Measurements from ENCODE around the gene NOL11. TPM values are rescaled to one million over a fixed set of nuclear protein-coding genes. Genes with fewer than 3 reads are reported as not detected.
"Not testable (repeated sequence)": the region's sequence is repeated elsewhere in the genome, so short reads cannot be mapped to it uniquely, and the experiment has no call there.

The NOL11 gene
- total RNA-seq, 2 experiments from 2014 or later = 109 to 110 TPM

- Mint-ChIP-seq H3K4me1 (no peaks in the 10 kb centered on the region), H3K27ac (no peak overlapping the region), H3K9me3 (no peaks in the 10 kb centered on the region), H3K4me3 (no peak overlapping the region), H3K27me3 (no peaks in the 10 kb centered on the region), H3K36me3 (peaks cover 8% of the 10 kb centered on the region)
- DNase-seq = no peak
Measured at GRCh38 chr17:67696347-67696746, 21.4 kb upstream of the NOL11 start.

GRCh38 chr17:67696853-67697498, 20.8 kb upstream of the NOL11 start:
- H3K27me3 Mint-ChIP-seq = no peaks in the 10 kb centered on the region

GRCh38 chr17:67700037-67700724, 17.6 kb upstream of the NOL11 start:
- Mint-ChIP-seq H3K36me3 (peaks cover 2% of the 10 kb centered on the region), H3K4me1 (no peaks in the 10 kb centered on the region), H3K27ac (no peak overlapping the region), H3K27me3 (no peaks in the 10 kb centered on the region), H3K9me3 (no peaks in the 10 kb centered on the region), H3K4me3 (no peak overlapping the region)
- DNase-seq = no peak

More at GRCh38 chr17:67696853-67697498, 20.8 kb upstream of the NOL11 start:
- H3K27ac Mint-ChIP-seq = no peak overlapping the region
- no peak overlapping the region for H3K4me3 Mint-ChIP-seq
- no peaks in the 10 kb centered on the region for H3K4me1 Mint-ChIP-seq
- no peaks in the 10 kb centered on the region for H3K9me3 Mint-ChIP-seq
- peaks cover 8% of the 10 kb centered on the region for H3K36me3 Mint-ChIP-seq
- no peak for DNase-seq

GRCh38 chr17:67700725-67701119, 17.0 kb upstream of the NOL11 start:
- Mint-ChIP-seq H3K9me3 (no peaks in the 10 kb centered on the region), H3K4me1 (no peaks in the 10 kb centered on the region), H3K27ac (no peak overlapping the region), H3K4me3 (no peak overlapping the region), H3K27me3 (no peaks in the 10 kb centered on the region), H3K36me3 (peaks cover 2% of the 10 kb centered on the region)
- DNase-seq = no peak

DNA sequence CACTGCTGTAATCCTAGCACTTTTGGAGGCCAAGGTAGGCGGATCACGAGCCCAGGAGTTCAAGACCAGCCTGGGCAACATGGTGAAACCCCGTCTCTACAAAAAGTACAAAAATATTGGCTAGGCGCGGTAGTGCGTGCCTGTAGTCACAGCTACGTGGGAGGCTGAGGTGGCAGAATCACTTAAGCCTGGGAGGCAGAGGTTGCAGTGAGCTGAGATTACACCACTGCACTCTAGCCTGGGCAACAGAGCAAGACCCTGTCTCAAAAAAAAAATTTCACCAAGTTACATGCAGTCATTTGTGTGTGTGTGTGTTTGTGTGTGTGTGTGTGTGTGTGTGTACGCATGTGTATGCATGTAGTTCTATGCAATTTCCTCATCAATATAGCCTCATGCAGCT, 14.9 kb upstream of the NOL11 start:
- not testable (repeated sequence) for H3K4me3 Mint-ChIP-seq, H3K36me3 Mint-ChIP-seq, H3K4me1 Mint-ChIP-seq

GRCh38 chr17:67707442-67707841, 10.3 kb upstream of the NOL11 start:
- H3K27ac Mint-ChIP-seq = no peak overlapping the region
- H3K4me1 Mint-ChIP-seq = no peaks in the 10 kb centered on the region
- no peaks in the 10 kb centered on the region for H3K9me3 Mint-ChIP-seq

More for the DNA sequence above, 14.9 kb upstream of the NOL11 start:
- H3K27ac Mint-ChIP-seq, DNase-seq, H3K9me3 Mint-ChIP-seq, H3K27me3 Mint-ChIP-seq: not testable (repeated sequence)

DNA sequence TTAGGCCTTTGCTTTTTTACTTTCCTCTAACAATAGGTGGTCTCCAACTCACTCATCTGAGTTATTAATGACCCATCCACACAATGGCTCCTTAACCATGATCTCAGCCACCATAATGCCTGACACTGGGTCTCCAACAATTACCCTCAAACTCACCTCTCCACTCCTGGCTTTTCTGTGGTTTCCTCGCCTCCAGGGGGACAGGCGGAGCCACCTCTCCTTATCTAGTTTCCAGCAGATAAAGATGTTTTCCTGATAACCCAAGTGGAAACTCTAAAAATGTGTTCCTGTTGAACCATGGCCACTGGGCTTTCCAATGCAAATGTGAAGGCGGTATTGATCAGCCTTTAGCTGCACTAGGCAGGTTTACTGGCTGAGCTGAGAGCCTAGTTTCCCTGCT, 9.4 kb upstream of the NOL11 start:
- no peak overlapping the region for H3K4me3 Mint-ChIP-seq
- DNase-seq = no peak
- H3K36me3 Mint-ChIP-seq = no peaks in the 10 kb centered on the region
- no peaks in the 10 kb centered on the region for H3K27me3 Mint-ChIP-seq
- no peaks in the 10 kb centered on the region for H3K9me3 Mint-ChIP-seq
- H3K4me1 Mint-ChIP-seq = no peaks in the 10 kb centered on the region
- H3K27ac Mint-ChIP-seq = no peak overlapping the region

More at GRCh38 chr17:67707442-67707841, 10.3 kb upstream of the NOL11 start:
- H3K27me3 Mint-ChIP-seq = no peaks in the 10 kb centered on the region
- no peak overlapping the region for H3K4me3 Mint-ChIP-seq
- DNase-seq = no peak
- H3K36me3 Mint-ChIP-seq = no peaks in the 10 kb centered on the region

DNA sequence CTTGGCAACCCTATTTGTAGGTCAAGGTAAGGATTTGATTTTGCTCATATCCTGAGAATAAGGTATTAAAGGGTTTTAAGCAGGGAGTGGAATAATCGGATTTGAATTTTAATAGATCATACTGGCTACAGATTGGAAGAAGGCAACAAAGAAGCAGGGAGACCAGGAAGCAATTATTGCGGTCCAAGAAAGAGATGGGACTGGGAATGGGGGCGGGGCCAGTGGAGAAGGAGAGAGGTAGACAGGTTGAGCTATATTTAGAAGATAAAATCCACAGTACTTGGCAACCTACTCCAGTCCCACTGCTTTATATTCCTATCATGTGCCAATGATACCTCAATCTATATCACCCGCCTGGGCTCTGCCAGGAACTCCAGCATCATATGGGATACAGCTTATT, 5.8 kb upstream of the NOL11 start:
- H3K4me3 Mint-ChIP-seq = no peak overlapping the region
- H3K27ac Mint-ChIP-seq = no peak overlapping the region
- peaks cover 5% of the 10 kb centered on the region for H3K4me1 Mint-ChIP-seq
- DNase-seq = no peak
- H3K9me3 Mint-ChIP-seq = peaks cover 1% of the 10 kb centered on the region
- peaks cover 2% of the 10 kb centered on the region for H3K36me3 Mint-ChIP-seq
- H3K27me3 Mint-ChIP-seq = no peaks in the 10 kb centered on the region

GRCh38 chr17:67712375-67712774, 5.4 kb upstream of the NOL11 start:
- H3K4me1 Mint-ChIP-seq = peaks cover 8% of the 10 kb centered on the region

DNA sequence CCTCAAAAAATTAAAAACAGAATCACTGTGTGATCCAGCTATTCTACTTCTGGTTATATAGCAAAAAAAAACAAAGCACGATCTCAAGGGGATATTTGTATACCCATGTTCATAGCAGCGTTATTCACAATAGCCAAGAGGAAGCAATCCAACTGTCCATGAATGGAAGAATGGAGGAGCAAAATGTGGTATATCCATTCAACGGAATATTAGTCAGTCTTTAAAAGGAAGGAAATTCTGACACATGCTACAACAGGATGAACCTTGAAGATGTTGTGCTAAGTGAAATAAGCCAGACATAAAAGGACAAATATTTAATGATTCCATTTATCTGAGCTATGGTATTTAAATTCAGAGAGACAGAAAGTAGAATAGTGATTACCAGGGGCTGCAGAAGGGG, 4.6 kb upstream of the NOL11 start:
- no peak for DNase-seq
- no peak overlapping the region for H3K4me3 Mint-ChIP-seq
- H3K36me3 Mint-ChIP-seq = peaks cover 6% of the 10 kb centered on the region
- H3K9me3 Mint-ChIP-seq = peaks cover 1% of the 10 kb centered on the region
- H3K4me1 Mint-ChIP-seq = peaks cover 8% of the 10 kb centered on the region
- H3K27ac Mint-ChIP-seq = no peak overlapping the region
- H3K27me3 Mint-ChIP-seq = no peaks in the 10 kb centered on the region

More at GRCh38 chr17:67712375-67712774, 5.4 kb upstream of the NOL11 start:
- no peak overlapping the region for H3K4me3 Mint-ChIP-seq
- peaks cover 2% of the 10 kb centered on the region for H3K36me3 Mint-ChIP-seq
- H3K27ac Mint-ChIP-seq = no peak overlapping the region
- peaks cover 1% of the 10 kb centered on the region for H3K9me3 Mint-ChIP-seq
- H3K27me3 Mint-ChIP-seq = no peaks in the 10 kb centered on the region
- DNase-seq = no peak

DNA sequence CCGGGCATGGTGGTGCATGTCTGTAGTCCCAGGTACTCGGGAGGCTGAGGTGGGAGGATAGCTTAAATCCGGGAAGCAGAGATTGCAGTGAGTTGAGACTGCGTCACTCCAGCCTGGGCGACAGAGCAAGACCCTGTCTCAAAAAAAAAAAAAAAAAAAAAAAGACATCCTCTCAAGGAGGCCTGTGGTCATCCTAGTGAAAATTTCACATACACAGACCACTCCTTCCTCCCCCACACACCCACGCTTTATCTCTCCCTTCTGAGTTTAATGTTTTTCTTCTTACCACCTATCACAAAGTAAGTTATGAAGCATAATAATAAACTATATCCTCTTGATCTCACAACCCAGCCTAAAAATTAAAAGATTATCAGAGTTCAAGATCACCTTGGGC, 1.3 kb upstream of the NOL11 start:
- Mint-ChIP-seq H3K4me3 (peak overlapping the region; percentile 96), H3K27ac (peak overlapping the region; percentile 95), H3K27me3 (no peaks in the 10 kb centered on the region), H3K36me3 (peaks cover 18% of the 10 kb centered on the region), H3K4me1 (peaks cover 18% of the 10 kb centered on the region), H3K9me3 (peaks cover 1% of the 10 kb centered on the region)
- no peak for DNase-seq

DNA sequence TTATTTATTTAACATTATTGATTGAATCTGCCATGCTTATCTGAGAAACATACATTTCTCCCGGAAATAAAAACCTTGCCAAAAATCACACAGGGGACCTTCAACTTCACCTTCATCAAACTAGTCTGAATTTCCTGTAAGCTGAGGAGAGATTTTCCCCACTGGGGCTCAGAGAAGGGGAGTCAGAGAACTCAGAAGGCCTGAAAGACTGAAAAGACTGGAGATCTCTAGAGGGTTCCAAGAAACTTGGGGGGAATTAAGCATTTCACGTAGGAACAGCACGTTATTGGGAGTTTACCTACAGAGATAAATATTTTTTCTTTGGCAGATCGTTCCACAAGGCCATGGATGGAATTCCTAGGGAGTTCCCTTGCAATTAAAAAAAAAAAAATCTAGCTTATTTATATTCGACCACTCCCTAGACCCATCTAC, 528 bp upstream of the NOL11 start:
- H3K27me3 Mint-ChIP-seq = no peaks in the 10 kb centered on the region
- H3K9me3 Mint-ChIP-seq = peaks cover 1% of the 10 kb centered on the region
- peak overlapping the region; percentile 96 for H3K4me3 Mint-ChIP-seq
- peaks cover 25% of the 10 kb centered on the region for H3K36me3 Mint-ChIP-seq
- H3K4me1 Mint-ChIP-seq = peaks cover 25% of the 10 kb centered on the region
- DNase-seq = no peak
- peak overlapping the region; percentile 95 for H3K27ac Mint-ChIP-seq

DNA sequence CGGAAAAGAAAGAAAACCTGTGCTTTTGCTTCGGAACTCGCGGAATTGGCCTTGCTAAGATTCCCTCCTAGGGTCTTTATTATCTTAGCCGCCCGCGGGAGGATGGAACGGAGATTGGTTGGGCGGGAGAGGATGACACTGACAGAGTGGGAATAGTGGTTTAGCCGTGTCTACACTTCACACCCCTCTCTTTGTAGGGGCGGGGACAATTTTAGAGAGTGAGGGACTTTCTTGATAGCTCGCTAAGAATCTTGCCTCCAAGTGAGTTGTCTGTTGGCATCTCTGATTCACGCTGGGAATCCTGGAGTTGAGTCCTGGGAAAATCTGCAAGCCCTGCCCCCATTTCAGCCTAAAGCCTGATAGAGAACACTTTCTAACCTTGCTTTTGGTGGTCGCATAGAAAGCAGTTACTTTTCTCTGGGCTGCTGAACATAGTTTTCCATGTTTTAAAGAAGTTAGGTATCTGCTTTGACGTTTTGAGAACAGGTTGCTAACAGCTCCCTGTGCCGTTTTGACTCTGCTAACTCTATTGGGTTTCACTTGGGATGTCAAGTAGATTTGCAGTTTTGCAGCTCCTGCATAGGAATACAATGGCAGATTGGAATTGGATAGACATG, 697 bp downstream of the NOL11 start:
- Mint-ChIP-seq H3K36me3 (peaks cover 25% of the 10 kb centered on the region), H3K9me3 (peaks cover 1% of the 10 kb centered on the region), H3K27ac (peak overlapping the region; percentile 95), H3K4me3 (peak overlapping the region; percentile 96), H3K4me1 (peaks cover 25% of the 10 kb centered on the region), H3K27me3 (no peaks in the 10 kb centered on the region)
- no peak for DNase-seq

DNA sequence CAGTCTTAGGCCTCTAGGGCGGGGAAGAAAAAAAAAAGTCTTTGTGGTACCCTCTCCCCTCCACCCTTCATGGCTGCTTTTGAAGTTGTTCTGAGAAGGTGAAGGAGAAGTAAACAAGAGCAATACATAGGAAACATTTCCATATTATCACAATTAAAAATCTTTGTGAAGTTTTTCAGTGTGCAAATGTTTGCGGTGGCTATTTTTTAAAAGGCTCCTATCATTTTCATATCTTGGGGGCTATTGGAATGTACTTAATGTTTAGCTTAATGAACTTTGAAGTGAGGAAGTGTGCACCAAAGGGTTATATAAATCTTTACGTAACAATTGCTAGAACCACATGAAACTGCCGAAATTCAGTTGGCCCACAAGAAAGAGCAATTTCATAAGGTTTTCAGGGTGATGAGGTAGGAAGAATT, 7.6 kb downstream of the NOL11 start:
- DNase-seq = no peak
- Mint-ChIP-seq H3K36me3 (peaks cover 59% of the 10 kb centered on the region), H3K4me1 (peaks cover 28% of the 10 kb centered on the region), H3K27ac (peak overlapping the region; percentile 67), H3K9me3 (no peaks in the 10 kb centered on the region), H3K4me3 (peak overlapping the region; percentile 10), H3K27me3 (no peaks in the 10 kb centered on the region)

DNA sequence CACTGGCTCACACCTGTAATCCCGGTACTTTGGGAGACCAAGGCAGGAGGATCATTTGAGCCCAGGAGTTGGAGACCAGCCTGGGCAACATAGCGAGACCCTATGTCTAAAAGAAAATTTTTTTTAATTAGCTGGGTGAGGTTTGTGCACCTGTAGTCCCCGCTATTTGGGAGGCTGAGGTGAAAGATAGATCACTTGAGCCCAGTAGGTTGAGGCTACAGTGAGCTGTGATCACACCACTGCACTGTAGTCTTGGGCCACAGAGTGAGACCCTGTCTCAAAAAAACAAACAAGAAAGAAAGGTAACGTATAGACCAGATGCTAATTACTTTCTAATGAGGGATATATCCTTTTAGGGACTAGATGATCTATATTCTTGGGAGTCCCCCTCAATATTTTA, 8.1 kb downstream of the NOL11 start:
- no peaks in the 10 kb centered on the region for H3K27me3 Mint-ChIP-seq

More for the DNA sequence above, 8.1 kb downstream of the NOL11 start:
- H3K9me3 Mint-ChIP-seq = no peaks in the 10 kb centered on the region
- peak overlapping the region; percentile 67 for H3K27ac Mint-ChIP-seq
- DNase-seq = no peak
- no peak overlapping the region for H3K4me3 Mint-ChIP-seq
- H3K4me1 Mint-ChIP-seq = peaks cover 26% of the 10 kb centered on the region
- H3K36me3 Mint-ChIP-seq = peaks cover 60% of the 10 kb centered on the region

Data from activated naive CD8-positive, alpha-beta T cell treated with anti-CD3 and anti-CD28 coated beads for 36 hours (primary cell).